Measurements from ENCODE around the gene CCDC106.

The CCDC106 gene

DNA sequence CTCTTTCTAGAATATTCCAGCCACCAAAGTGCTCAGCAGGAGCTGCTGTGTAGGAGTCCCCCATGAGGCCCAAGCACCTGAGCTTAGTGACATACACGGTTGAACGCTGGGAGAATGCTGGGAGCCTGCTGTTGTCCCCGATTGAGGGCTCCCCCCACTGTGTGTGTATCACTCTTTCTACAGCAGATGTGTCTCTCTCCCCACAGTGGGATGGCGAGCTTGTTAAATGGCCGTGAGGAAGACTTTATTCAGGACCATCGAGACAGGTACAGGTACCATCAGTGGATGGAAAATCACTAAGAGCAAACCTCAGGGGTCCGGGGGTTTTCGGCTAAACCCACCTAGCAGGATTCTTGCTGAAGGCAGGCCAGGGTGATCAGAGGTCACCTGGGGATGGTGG, 49.7 kb downstream of the CCDC106 start:
- DNase-seq (ENCODE audit: low read depth) = no peak

DNA sequence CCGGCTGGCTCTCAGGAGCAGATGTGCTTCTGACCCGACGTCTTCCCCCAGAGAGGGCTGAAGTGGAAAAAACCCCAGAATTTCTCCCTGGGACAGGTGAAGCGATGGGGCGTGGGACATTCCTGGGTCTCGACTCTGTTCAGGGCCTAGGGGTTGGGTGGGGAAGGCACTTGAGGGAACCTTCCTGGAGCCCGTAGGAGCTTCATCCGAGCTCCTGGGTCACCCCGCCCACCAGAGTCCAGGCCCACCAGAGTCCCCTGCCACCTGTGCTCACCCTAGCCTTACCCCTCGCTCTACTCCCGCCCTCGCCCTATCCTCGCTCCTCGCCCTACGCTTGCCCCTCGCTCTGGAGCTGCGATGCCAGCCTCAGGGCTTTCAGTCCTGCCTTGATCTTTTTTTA, 50.2 kb downstream of the CCDC106 start:
- no peak for DNase-seq (ENCODE audit: low read depth)

DNA sequence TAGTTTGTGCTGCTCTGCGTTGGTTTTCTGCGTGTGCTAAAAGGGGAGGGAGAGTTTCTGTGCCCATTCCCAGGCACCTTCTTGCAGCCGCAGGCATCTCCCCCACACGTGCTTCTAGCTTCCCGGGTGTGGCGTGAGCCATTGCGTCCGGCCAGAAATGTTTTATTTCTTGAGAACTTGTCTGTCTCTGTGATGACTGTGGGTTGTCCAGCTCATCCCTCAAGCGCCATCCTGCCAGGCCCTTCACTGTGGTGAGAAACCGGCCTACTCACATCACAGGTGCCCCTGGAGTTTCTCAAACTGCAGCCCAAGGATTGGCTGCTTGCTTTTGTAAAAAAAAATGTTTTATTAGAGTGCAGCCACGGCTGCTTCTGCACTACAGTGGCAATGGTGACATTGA, 51.2 kb downstream of the CCDC106 start:
- no peak for DNase-seq (ENCODE audit: low read depth)

- no peak for DNase-seq (ENCODE audit: low read depth)
Measured at GRCh38 chr19:55700813-55701212, 52.8 kb downstream of the CCDC106 start.

GRCh38 chr19:55702131-55702627, 54.2 kb downstream of the CCDC106 start:
- DNase-seq (ENCODE audit: low read depth) = no peak
